HepG2 (cell line): ENCODE measurements around the gene GABRR2. TPM values are rescaled to one million over a fixed set of nuclear protein-coding genes. Genes with fewer than 3 reads are reported as not detected.
"Not testable (repeated sequence)": the region's sequence is repeated elsewhere in the genome, so short reads cannot be mapped to it uniquely, and the experiment has no call there.

Experiments
- ATAC-seq: fragments of 200-7000 bp; cut with Tn5 transposase; 3 replicates; pipeline ENCODE4 v1.9.1; 2020; ENCODE audit warnings: mild to moderate bottlenecking, moderate library complexity
- BruUV-seq: library from RNA; stranded (reverse); fragments of 400-500 nt; replicated peaks from 2 replicates; lab custom pipeline; 2021; lab: Mats Ljungman, UMichigan
- CTCF ChIA-PET: fragments of 300-600 bp; formaldehyde crosslinking; extraction: SDS; loops from one replicate; lab custom pipeline; 2021; ENCODE audit warnings: low total read pairs, inconsistent platforms, low intra/inter-chr PET ratio; lab: Yijun Ruan, JAX
- POLR2A ChIA-PET: fragments of 350-600 bp; sonication (Branson Sonifier 250); formaldehyde crosslinking; loops from one replicate; lab custom pipeline; 2020; ENCODE audit warnings: antibody characterized with exemption, inconsistent platforms; lab: Yijun Ruan, JAX
- DNase-seq: peaks from one replicate; pipeline ENCODE4 v3.0.0-alpha.2; 2015; ENCODE audit warnings: low spot score
- FAIRE-seq: peaks from 3 replicates; lab custom pipeline; 2011; peaks lifted over from hg19 to GRCh38; lab: Jason Lieb, UNC
- H2AFZ ChIP-seq: one replicate; pipeline ENCODE4 v1.6.1; 2011; ENCODE audit warnings: low read length, inconsistent platforms
- H3K27ac ChIP-seq: fragments of 300-600 bp; 3 replicates; pipeline ENCODE4 v1.8.0; 2011; ENCODE audit warnings: mixed run types, mild to moderate bottlenecking, mixed read lengths, low read length, inconsistent platforms; ENCODE audit not compliant: insufficient read depth; ENCODE audit errors: extremely low read length
- H3K27me3 ChIP-seq, 2 experiments: fragments of 200-600 bp in 1 of 2; 2 replicates in 1 of 2; 3 replicates in 1 of 2; pipeline versions ENCODE4 v1.6.0 to v1.8.0; 2011; ENCODE audit warnings: low read length in 2 of 2, mild to moderate bottlenecking in 2 of 2, moderate library complexity in 2 of 2, inconsistent platforms in 1 of 2; ENCODE audit not compliant: insufficient read depth in 2 of 2, control insufficient read depth in 1 of 2
- H3K36me3 ChIP-seq, 2 experiments: fragments of 200-600 bp in 1 of 2; replicated peaks in 1 of 2; 2 replicates in 1 of 2; 3 replicates in 1 of 2; pipeline versions ENCODE4 v1.5.1 to v1.8.0; 2011; ENCODE audit warnings: low read length in 2 of 2, inconsistent platforms in 1 of 2; ENCODE audit not compliant: insufficient read depth in 2 of 2, control insufficient read depth in 1 of 2
- H3K4me1 ChIP-seq: 2 replicates; pipeline ENCODE4 v1.5.1; 2012; ENCODE audit warnings: low read length, inconsistent platforms; ENCODE audit not compliant: insufficient read depth
- H3K4me2 ChIP-seq: 2 replicates; pipeline ENCODE4 v1.6.0; 2011; ENCODE audit warnings: low read depth, low read length, inconsistent platforms
- H3K4me3 ChIP-seq, 3 experiments: fragments of 200-600 bp in 1 of 3; sonication (generic), shearing (Covaris generic) in 1 of 3; replicated peaks in 1 of 3; 2 replicates each; pipeline ENCODE4 v1.5.1; 2011 to 2016; ENCODE audit warnings: low read length in 3 of 3, inconsistent platforms in 2 of 3, low read depth in 2 of 3, mild to moderate bottlenecking in 2 of 3, control low read depth in 1 of 3, mixed read lengths in 1 of 3; ENCODE audit not compliant: insufficient read depth in 1 of 3
- H3K79me2 ChIP-seq: one replicate; pipeline ENCODE4 v1.6.1; 2011; ENCODE audit warnings: low read length, inconsistent platforms; ENCODE audit not compliant: insufficient read depth
- H3K9ac ChIP-seq: 2 replicates; pipeline ENCODE4 v1.6.0; 2011; ENCODE audit warnings: mild to moderate bottlenecking, low read depth, low read length, inconsistent platforms; ENCODE audit not compliant: insufficient read depth
- H3K9me3 ChIP-seq: 2 replicates; pipeline ENCODE4 v1.5.1; 2012; ENCODE audit warnings: mild to moderate bottlenecking, low read length
- H4K20me1 ChIP-seq: 2 replicates; pipeline ENCODE4 v1.6.0; 2011; ENCODE audit warnings: inconsistent platforms, mild to moderate bottlenecking, low read length, moderate library complexity; ENCODE audit not compliant: insufficient read depth
- AGO1 ChIP-seq: fragments of 200-400 bp; formaldehyde crosslinking; IDR thresholded peaks from 2 replicates; pipeline ENCODE4 v1.6.1; 2017; ENCODE audit warnings: mild to moderate bottlenecking, low read depth, low read length, moderate library complexity; ENCODE audit not compliant: poor library complexity, severe bottlenecking
- HOXA3 ChIP-seq: sonication (generic); formaldehyde crosslinking; IDR thresholded peaks from 2 replicates; pipeline ENCODE4 v1.5.0; 2020; ENCODE audit warnings: missing genetic modification reagents
- ISX ChIP-seq: sonication (generic); formaldehyde crosslinking; conservative IDR thresholded peaks from 2 replicates; pipeline ENCODE4 v1.5.0; 2020; ENCODE audit warnings: missing genetic modification reagents
- NFYB ChIP-seq: sonication (generic); formaldehyde crosslinking; IDR thresholded peaks from 2 replicates; pipeline ENCODE4 v1.4.0; 2020; ENCODE audit warnings: missing genetic modification reagents
- ZBTB21 ChIP-seq: sonication (generic); formaldehyde crosslinking; IDR thresholded peaks from 2 replicates; pipeline ENCODE4 v1.4.0; 2020; ENCODE audit warnings: missing genetic modification reagents
- ZBTB46 ChIP-seq: sonication (generic); formaldehyde crosslinking; IDR thresholded peaks from 2 replicates; pipeline ENCODE4 v1.4.0; 2020; ENCODE audit warnings: mild to moderate bottlenecking, missing genetic modification reagents, borderline replicate concordance
- ZEB1 ChIP-seq: IDR thresholded peaks from 2 replicates; pipeline ENCODE4 v1.6.1; 2012; ENCODE audit warnings: mild to moderate bottlenecking, low read depth, inconsistent platforms; ENCODE audit not compliant: insufficient replicate concordance
- ZFP41 ChIP-seq: sonication (generic); formaldehyde crosslinking; IDR thresholded peaks from 2 replicates; pipeline ENCODE4 v1.4.0; 2020; ENCODE audit warnings: mild to moderate bottlenecking, missing genetic modification reagents, borderline replicate concordance
- ZFP90 ChIP-seq: sonication (generic); formaldehyde crosslinking; IDR thresholded peaks from 2 replicates; pipeline ENCODE4 v1.8.0; 2022; ENCODE audit warnings: missing genetic modification reagents, mild to moderate bottlenecking, inconsistent platforms, borderline replicate concordance
- ZKSCAN5 ChIP-seq: sonication (generic); formaldehyde crosslinking; IDR thresholded peaks from 2 replicates; pipeline ENCODE4 v1.5.1; 2020; ENCODE audit warnings: mild to moderate bottlenecking, missing genetic modification reagents
- ZNF124 ChIP-seq: sonication (generic); formaldehyde crosslinking; IDR thresholded peaks from 2 replicates; pipeline ENCODE4 v1.4.0; 2020; ENCODE audit warnings: missing genetic modification reagents
- ZNF576 ChIP-seq: sonication (generic); formaldehyde crosslinking; IDR thresholded peaks from 2 replicates; pipeline ENCODE4 v1.4.0; 2020; ENCODE audit warnings: mild to moderate bottlenecking, missing genetic modification reagents
- ZNF672 ChIP-seq: sonication (generic); formaldehyde crosslinking; IDR thresholded peaks from 2 replicates; pipeline ENCODE4 v1.8.1; 2022; ENCODE audit warnings: missing genetic modification reagents
- ZNF777 ChIP-seq: sonication (generic); formaldehyde crosslinking; IDR thresholded peaks from 2 replicates; pipeline ENCODE4 v1.4.0; 2020; ENCODE audit warnings: missing genetic modification reagents
- ZXDC ChIP-seq: sonication (generic); formaldehyde crosslinking; IDR thresholded peaks from 2 replicates; pipeline ENCODE4 v1.5.0; 2020; ENCODE audit warnings: mild to moderate bottlenecking, missing genetic modification reagents
- WGBS: methylation state at CpG from one replicate; pipeline ENCODE4 v1.1.6; 2017; ENCODE audit warnings: low lambda C conversion rate; 5-methylcytosine and 5-hydroxymethylcytosine counted together
- in situ Hi-C: cut with HindIII; loops from 2 replicates; pipeline ENCODE4 v1.10.0; 2017; ENCODE audit warnings: low pct_unique_long_range_greater_than_20kb; ENCODE audit not compliant: extremely low pct_ligation_motif_present
- intact Hi-C: fragments of 100-400 bp; cut with micrococcal nuclease; formaldehyde crosslinking; loops from one replicate; pipeline ENCODE4 v1.10.0; 2022; ENCODE audit not compliant: unreplicated experiment
- polyA plus RNA-seq, 8 experiments: library from polyadenylated mRNA; depleted of rRNA in 3 of 8; stranded (reverse) in 7 of 8; unstranded in 1 of 8; fragments of >200 nt; fragmentation: Illumina TruSeq in 4 of 8; extraction: Trizol in 4 of 8; gene quantifications; 2 replicates each; pipeline versions ENCODE4 v1.2.1 to v1.2.3, GENCODE V29; 2011 to 2016; ENCODE audit warnings: low read depth in 4 of 8, missing spikeins in 1 of 8, mixed read lengths in 1 of 8; ENCODE audit not compliant: insufficient read depth in 1 of 8
- total RNA-seq, 5 experiments: library from RNA; depleted of rRNA; stranded (reverse); fragments of >200 nt; fragmentation: Illumina TruSeq; extraction: Trizol; gene quantifications; 2 replicates each; pipeline ENCODE4 v1.2.3, GENCODE V29; 2016; ENCODE audit warnings: low read depth in 1 of 5

Gene GABRR2
- total and polyA plus RNA-seq, 2 of the 13 experiments (the other 11 are each of a cell fraction or from before 2014, with no cell fraction given), result 0.13 TPM; not detected in 1

GRCh38 chr6:89295981-89296380 is 19.1 kb downstream of the GABRR2 start:
- Histone ChIP-seq H3K4me2 (no peak overlapping the region), H3K4me1 (peaks cover 17% of the 10 kb centered on the region), H2AFZ (no peak overlapping the region), H4K20me1 (no peaks in the 10 kb centered on the region), H3K79me2 (no peaks in the 10 kb centered on the region), H3K36me3 (no peaks in the 10 kb centered on the region), H3K27ac (no peak overlapping the region), H3K9me3 (no peaks in the 10 kb centered on the region), H3K9ac (no peak overlapping the region), H3K4me3 (no peak overlapping the region), H3K27me3 (0 out of 5 replicates have a peak, but pooled peaks cover 0 to 3% of the 10 kb centered on the region in 2 experiments)
- in situ Hi-C loops (no loop called here), intact Hi-C loops (no loop called here)
- DNase-seq (no peak), FAIRE-seq (no peak), ATAC-seq (no peak)
- ChIA-PET POLR2A (no interaction called here), CTCF (no interaction called here)
- no peak for TF ChIP-seq AGO1
- TF ChIP-seq HOXA3 (CRISPR knock-in tag), result no peak
- no peak for TF ChIP-seq ZNF124 (CRISPR knock-in tag)
- no peak for TF ChIP-seq ZNF672 (CRISPR knock-in tag)
- no peak for TF ChIP-seq NFYB (CRISPR knock-in tag)
- no peak for TF ChIP-seq ZBTB21 (CRISPR knock-in tag)
- no peak for TF ChIP-seq ZFP41 (CRISPR knock-in tag)
- TF ChIP-seq ISX (CRISPR knock-in tag), result no peak
- TF ChIP-seq ZBTB46 (CRISPR knock-in tag), result no peak
- TF ChIP-seq ZNF777 (CRISPR knock-in tag), result no peak
- TF ChIP-seq ZFP90 (CRISPR knock-in tag), result no peak
- TF ChIP-seq ZNF576 (CRISPR knock-in tag), result no peak
- no peak for TF ChIP-seq ZKSCAN5
- TF ChIP-seq ZEB1, result no peak
- no peak for TF ChIP-seq ZXDC (CRISPR knock-in tag)
- WGBS, result no CpG with 5 or more reads among the region's 2 CpGs
- no TSS peak for BruUV-seq

- BruUV-seq, H3K27ac ChIP-seq, H3K79me2 ChIP-seq, POLR2A ChIA-PET, ATAC-seq, H3K27me3 ChIP-seq, FAIRE-seq, H3K4me3 ChIP-seq, H2AFZ ChIP-seq, H3K9me3 ChIP-seq, CTCF ChIA-PET, DNase-seq, H3K36me3 ChIP-seq, intact Hi-C loops, H3K9ac ChIP-seq, H3K4me2 ChIP-seq, in situ Hi-C loops, H4K20me1 ChIP-seq: not testable (repeated sequence)
- H3K4me1 ChIP-seq, result peaks cover 17% of the 10 kb centered on the region
- WGBS, result 8% methylated on average over 1 of the region's 1 CpG
These were observed 20.0 kb downstream of the GABRR2 start for GRCh38 chr6:89295116-89295515.
